ENCODE measurements around the gene IL1R2. TPM values are rescaled to one million over a fixed set of nuclear protein-coding genes. Genes with fewer than 3 reads are reported as not detected.

Gene IL1R2
- total and polyA plus RNA-seq, 9 of the 15 experiments (the other 6 are each of a cell fraction or from before 2014, with no cell fraction given): 0.13 TPM; not detected in 8

DNA sequence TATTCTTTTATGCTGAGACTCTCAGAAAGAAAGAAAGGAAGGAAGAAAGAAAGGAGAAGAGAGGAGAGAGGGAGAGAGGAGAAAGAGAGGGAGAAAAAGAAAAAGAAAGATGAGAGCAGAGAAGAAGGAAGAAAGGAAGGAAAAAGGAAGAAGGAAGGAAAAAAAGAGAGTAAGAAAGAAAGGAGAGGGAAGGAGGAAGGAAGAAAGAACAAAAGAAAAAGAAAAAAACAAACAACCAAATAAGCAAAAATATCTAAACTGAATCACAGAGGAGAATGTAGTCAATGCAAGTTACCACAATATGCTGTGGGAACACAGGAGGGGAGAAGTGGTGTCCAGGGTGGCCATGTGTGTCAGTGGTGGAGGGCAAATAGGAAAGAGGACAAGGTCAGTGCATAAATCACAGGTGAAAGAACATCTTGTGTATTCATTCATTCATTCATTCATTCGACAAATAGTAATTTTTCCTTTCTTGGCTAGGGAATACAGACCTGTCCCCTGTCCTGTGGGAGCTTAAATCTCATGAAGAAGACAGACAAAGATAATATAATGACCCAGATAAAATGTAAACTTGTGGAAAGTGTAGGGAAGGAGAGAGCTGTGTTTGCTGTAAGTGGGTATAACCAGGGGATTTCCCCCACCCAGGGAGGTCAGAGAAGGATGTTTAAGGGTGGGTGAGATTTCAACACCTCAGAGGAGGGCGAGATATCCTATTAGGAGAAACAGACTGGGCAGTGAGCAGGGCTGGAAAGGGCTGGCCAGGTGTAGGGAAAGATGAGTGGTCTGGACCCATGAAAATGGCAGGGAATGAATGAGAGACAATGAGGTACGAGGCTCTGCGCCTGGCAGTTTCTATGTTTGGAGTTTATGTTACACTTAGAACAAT lies 50.7 kb downstream of the IL1R2 start (continued):
- TF ChIP-seq, protein P1, sequence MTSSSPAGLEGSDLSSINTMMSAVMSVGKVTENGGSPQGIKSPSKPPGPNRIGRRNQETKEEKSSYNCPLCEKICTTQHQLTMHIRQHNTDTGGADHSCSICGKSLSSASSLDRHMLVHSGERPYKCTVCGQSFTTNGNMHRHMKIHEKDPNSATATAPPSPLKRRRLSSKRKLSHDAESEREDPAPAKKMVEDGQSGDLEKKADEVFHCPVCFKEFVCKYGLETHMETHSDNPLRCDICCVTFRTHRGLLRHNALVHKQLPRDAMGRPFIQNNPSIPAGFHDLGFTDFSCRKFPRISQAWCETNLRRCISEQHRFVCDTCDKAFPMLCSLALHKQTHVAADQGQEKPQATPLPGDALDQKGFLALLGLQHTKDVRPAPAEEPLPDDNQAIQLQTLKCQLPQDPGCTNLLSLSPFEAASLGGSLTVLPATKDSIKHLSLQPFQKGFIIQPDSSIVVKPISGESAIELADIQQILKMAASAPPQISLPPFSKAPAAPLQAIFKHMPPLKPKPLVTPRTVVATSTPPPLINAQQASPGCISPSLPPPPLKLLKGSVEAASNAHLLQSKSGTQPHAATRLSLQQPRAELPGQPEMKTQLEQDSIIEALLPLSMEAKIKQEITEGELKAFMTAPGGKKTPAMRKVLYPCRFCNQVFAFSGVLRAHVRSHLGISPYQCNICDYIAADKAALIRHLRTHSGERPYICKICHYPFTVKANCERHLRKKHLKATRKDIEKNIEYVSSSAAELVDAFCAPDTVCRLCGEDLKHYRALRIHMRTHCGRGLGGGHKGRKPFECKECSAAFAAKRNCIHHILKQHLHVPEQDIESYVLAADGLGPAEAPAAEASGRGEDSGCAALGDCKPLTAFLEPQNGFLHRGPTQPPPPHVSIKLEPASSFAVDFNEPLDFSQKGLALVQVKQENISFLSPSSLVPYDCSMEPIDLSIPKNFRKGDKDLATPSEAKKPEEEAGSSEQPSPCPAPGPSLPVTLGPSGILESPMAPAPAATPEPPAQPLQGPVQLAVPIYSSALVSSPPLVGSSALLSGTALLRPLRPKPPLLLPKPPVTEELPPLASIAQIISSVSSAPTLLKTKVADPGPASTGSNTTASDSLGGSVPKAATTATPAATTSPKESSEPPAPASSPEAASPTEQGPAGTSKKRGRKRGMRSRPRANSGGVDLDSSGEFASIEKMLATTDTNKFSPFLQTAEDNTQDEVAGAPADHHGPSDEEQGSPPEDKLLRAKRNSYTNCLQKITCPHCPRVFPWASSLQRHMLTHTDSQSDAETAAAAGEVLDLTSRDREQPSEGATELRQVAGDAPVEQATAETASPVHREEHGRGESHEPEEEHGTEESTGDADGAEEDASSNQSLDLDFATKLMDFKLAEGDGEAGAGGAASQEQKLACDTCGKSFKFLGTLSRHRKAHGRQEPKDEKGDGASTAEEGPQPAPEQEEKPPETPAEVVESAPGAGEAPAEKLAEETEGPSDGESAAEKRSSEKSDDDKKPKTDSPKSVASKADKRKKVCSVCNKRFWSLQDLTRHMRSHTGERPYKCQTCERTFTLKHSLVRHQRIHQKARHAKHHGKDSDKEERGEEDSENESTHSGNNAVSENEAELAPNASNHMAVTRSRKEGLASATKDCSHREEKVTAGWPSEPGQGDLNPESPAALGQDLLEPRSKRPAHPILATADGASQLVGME (CRISPR knock-in tag; IDR thresholded peaks at IDR 0.05): no peak
- TF ChIP-seq SMC3 (conservative IDR thresholded peaks at IDR 0.05; ENCODE audit: insufficient read depth, low read depth, low read length) (no peak), RUNX1 (IDR thresholded peaks at IDR 0.05; ENCODE audit: low read depth) (no peak), ZNF133 (CRISPR knock-in tag; IDR thresholded peaks at IDR 0.05) (no peak), TRIM24 (IDR thresholded peaks at IDR 0.05) (no peak), PHTF2 (CRISPR knock-in tag; IDR thresholded peaks at IDR 0.05) (no peak), HEY1 (CRISPR knock-in tag; IDR thresholded peaks at IDR 0.05; ENCODE audit: borderline replicate concordance) (no peak), RBM15 (IDR thresholded peaks at IDR 0.05; ENCODE audit: insufficient read depth, low read length) (no peak), ZSCAN32 (CRISPR knock-in tag; IDR thresholded peaks at IDR 0.05) (no peak), HCFC1 (IDR thresholded peaks at IDR 0.05; ENCODE audit: low read depth, low read length) (no peak), SRSF9 (IDR thresholded peaks at IDR 0.05; ENCODE audit: borderline replicate concordance, low read depth, low read length) (no peak)
- TF ChIP-seq, protein P2, sequence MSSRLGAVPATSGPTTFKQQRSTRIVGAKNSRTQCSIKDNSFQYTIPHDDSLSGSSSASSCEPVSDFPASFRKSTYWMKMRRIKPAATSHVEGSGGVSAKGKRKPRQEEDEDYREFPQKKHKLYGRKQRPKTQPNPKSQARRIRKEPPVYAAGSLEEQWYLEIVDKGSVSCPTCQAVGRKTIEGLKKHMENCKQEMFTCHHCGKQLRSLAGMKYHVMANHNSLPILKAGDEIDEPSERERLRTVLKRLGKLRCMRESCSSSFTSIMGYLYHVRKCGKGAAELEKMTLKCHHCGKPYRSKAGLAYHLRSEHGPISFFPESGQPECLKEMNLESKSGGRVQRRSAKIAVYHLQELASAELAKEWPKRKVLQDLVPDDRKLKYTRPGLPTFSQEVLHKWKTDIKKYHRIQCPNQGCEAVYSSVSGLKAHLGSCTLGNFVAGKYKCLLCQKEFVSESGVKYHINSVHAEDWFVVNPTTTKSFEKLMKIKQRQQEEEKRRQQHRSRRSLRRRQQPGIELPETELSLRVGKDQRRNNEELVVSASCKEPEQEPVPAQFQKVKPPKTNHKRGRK (tag; IDR thresholded peaks at IDR 0.05): peak; percentile 95
- TF ChIP-seq, protein P3, sequence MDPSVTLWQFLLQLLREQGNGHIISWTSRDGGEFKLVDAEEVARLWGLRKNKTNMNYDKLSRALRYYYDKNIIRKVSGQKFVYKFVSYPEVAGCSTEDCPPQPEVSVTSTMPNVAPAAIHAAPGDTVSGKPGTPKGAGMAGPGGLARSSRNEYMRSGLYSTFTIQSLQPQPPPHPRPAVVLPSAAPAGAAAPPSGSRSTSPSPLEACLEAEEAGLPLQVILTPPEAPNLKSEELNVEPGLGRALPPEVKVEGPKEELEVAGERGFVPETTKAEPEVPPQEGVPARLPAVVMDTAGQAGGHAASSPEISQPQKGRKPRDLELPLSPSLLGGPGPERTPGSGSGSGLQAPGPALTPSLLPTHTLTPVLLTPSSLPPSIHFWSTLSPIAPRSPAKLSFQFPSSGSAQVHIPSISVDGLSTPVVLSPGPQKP (CRISPR knock-in tag; IDR thresholded peaks at IDR 0.05): no peak
- TF ChIP-seq, protein P4, sequence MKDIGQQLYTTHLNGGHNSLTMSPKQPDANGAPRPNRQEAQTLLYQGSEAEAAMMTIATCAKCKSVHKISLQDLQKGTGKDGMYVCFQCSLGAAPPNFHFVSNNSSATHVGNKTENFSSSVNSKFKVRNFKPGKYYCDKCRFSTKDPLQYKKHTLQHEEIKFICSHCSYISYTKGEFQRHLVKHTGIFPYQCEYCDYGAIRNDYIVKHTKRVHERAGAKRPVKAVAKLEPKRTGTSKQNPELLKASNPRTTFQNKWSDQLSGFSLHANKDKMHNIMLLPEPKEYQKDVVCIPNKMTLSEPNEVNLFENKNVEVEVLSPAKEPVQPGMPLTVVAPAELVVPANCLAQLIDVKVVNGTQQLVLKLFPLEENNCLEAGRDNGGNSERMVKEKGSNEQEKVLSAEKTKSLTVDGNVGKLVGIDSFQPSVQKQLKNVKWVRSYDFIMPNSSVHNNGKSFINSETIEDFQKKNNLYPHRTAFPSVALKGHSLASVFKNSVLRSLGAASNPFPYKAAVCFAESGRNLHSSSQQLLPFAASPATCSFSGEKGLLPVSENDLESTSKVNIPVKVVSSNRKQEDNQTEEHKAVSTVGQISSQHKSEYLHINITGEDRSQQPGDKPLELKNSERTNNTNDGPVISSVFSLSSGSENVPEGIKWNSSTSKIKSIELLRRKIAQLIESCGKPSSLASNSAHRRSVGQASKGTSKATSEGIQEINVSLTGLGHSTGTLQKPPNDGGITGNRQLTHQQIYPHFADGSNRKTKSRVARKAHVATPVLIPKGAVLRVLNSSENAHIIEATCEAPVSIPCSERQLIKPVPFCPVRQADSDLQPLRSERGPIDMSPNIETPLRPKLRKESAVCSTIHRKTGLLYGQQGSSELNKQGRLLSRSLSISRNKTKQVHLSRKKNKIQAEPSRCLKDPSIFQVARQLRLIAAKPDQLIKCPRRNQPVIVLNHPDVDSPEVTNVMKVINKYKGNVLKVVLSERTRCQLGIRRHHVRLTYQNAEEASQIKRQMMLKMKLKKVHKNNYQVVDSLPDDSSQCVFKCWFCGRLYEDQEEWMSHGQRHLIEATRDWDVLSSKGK (CRISPR knock-in tag; IDR thresholded peaks at IDR 0.05): no peak

Measured in K562 (cell line).